ENCODE measurements around the gene TRERF1.

- no peak for TF ChIP-seq CTCF (IDR thresholded peaks at IDR 0.05; ENCODE audit: low read length)
- no peak for TF ChIP-seq EZH2 (optimal IDR thresholded peaks at IDR 0.05; ENCODE audit: low read depth, low read length)
These were observed 251.7 kb downstream of the TRERF1 start for GRCh38 chr6:42200035-42200434.

All from MM.1S (cell line).